NB4 (cell line): ENCODE results near the gene MIA.

Source experiments
- DNase-seq: peaks from one replicate; pipeline ENCODE4 v3.0.0; 2010; ENCODE audit warnings: low read depth
- H3K4me3 ChIP-seq: one replicate; pipeline ENCODE4 v1.5.1; 2011; ENCODE audit warnings: mild to moderate bottlenecking, low read depth, low read length, moderate library complexity
- CTCF ChIP-seq: IDR thresholded peaks from one replicate; pipeline ENCODE4 v1.5.1; 2012; ENCODE audit warnings: low read depth, low read length
- MAX ChIP-seq: IDR thresholded peaks from 2 replicates; pipeline ENCODE4 v1.6.1; 2011; ENCODE audit warnings: low read depth, low read length
- MYC ChIP-seq: IDR thresholded peaks from 2 replicates; pipeline ENCODE4 v1.6.1; 2011; ENCODE audit warnings: low read depth, low read length
- POLR2A ChIP-seq: IDR thresholded peaks from 2 replicates; pipeline ENCODE4 v1.6.1; 2011; ENCODE audit warnings: mild to moderate bottlenecking; ENCODE audit not compliant: insufficient read length; ENCODE audit errors: extremely low read depth

The MIA gene

GRCh38 chr19:40805258-40805868, 30.0 kb downstream of the MIA start:
- TF ChIP-seq MYC: no peak
- TF ChIP-seq CTCF: no peak
- DNase-seq: no peak
- no peak overlapping the region for H3K4me3 ChIP-seq

GRCh38 chr19:40806423-40807146, 31.3 kb downstream of the MIA start:
- TF ChIP-seq MYC: no peak
- TF ChIP-seq CTCF: peak; percentile 20
- peak; percentile 44 for DNase-seq
- H3K4me3 ChIP-seq: no peak overlapping the region

- TF ChIP-seq CTCF: no peak
- no peak for TF ChIP-seq MYC
- TF ChIP-seq POLR2A: no peak
- TF ChIP-seq MAX: no peak
- H3K4me3 ChIP-seq: no peak overlapping the region
- DNase-seq: no peak
These were observed 32.1 kb downstream of the MIA start for GRCh38 chr19:40807147-40808020.

- no peak for DNase-seq
- no peak overlapping the region for H3K4me3 ChIP-seq
- no peak for TF ChIP-seq MYC
- no peak for TF ChIP-seq POLR2A
- no peak for TF ChIP-seq CTCF
- no peak for TF ChIP-seq MAX
These were observed 32.7 kb downstream of the MIA start for GRCh38 chr19:40808021-40808325.

- no peak for TF ChIP-seq MAX
- no peak for TF ChIP-seq POLR2A
- no peak for TF ChIP-seq MYC
- TF ChIP-seq CTCF: no peak
- H3K4me3 ChIP-seq: no peak overlapping the region
- no peak for DNase-seq
These were observed 33.2 kb downstream of the MIA start for GRCh38 chr19:40808497-40808896.
